Kasumi-1 (cell line): ENCODE data around the gene FAM181A.

Source experiments
- DNase-seq, 2 experiments: peaks; one replicate each; lab custom pipeline; 2025; lab: John Stamatoyannopoulos, UW

FAM181A gene

GRCh38 chr14:93926873-93927799 lies at the start of gene FAM181A:
Gene FAM181A, plus strand, starts transcription at chr14:93927344. Its CDS starts 942 bp downstream, at chr14:93928286.
- DNase-seq, result no peak

DNA sequence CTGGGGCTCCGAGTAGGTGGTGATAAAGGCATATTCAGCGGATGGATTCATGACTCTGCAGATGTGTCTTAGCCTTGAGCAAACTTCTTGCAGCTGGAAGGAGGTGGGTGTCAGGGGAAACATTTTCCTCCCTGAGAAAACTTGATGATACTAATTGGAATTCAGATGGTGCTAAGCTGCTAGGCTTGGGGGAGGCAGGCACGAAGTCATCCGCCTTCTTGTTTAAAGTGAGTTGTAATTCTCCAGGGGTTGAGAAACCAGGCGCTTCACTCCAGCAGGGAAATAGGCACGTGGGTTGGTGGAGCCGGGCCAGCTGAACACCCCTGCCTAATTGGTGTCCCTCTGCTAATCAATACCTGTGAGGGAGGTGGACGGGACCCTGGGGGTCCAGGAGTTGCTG lies 48.9 kb upstream of the FAM181A start:
- DNase-seq, result no peak

DNA sequence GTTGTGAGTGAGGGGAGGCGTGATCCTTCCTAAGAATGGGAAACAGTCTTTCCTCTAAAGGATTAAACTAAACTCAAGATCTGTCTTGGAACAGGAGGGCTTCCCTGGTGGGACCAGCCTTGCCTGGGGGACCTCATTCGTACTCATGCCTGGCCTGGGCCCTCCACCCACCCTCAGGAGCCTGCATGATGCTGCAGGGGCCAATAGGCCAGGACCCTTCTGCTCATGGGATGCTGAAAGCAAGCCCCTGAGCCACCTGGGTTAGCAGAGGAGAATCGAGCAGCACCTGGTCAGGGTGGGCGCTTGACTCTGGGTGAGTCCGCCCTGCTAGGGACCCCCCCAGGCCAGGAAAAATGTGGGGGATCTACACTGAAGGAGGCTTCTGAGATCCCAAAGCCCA lies 48.3 kb upstream of the FAM181A start:
- no peak for DNase-seq

GRCh38 chr14:93879362-93879983 lies 47.7 kb upstream of the FAM181A start:
- no peak for DNase-seq

DNA sequence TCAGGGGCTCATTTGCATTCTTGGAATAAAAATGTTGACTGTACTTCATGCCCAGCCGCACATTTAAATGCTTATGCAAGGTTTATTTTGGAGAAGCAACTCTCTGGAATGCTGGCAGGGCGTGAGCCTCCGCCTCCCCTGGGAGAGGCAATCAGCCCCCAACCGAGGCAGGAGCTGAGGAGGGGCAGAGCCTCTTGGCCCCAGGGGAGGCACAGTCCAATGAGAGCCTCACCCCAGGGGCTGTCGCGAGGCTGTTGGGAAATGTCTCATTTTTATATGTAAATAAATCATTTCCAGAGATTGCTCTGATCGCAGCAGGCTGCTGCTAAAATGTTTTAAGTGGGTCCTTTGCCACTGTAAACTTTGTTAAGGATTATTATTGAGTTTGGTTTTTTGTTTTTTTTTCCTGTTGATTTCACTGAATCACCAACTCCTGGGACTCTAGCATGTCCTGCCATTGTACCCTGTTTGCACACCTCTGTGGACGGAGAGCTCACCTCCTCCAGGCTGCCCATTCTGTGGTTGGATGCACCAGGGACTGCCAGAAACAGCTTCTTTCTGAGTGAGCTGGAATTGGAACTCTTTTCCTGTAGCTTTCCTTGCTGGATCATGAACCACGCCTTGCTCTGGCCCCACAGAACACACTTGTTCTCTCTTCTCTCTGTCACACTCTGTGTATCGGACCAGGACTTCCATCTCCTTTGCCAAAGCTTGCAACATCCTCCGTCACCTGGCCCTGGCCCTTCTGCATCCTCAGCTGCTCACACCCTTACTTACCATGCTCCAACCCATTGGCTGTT lies 46.9 kb upstream of the FAM181A start:
- no peak for DNase-seq

DNA sequence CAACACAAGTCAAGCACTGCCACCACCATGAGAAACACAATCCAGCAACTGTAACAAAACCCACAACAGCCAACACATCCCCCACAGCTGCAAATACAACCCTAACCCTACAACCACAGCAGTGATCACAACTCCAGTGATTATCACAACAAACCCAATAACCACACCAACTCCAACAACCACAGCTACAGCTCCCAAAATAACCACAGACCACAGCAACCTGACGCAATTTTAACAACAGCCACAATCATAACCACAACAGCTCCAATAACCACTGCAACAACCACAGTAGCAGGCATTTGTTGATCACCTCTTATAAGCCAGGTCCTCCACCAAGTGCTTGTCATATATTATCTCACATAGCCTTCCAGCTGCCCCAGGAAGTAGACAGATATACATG lies 42.2 kb upstream of the FAM181A start:
- DNase-seq, result no peak

GRCh38 chr14:93888995-93889394 lies 38.1 kb upstream of the FAM181A start:
- DNase-seq, result no peak

GRCh38 chr14:93889739-93890483 lies 37.2 kb upstream of the FAM181A start:
- no peak for DNase-seq

DNA sequence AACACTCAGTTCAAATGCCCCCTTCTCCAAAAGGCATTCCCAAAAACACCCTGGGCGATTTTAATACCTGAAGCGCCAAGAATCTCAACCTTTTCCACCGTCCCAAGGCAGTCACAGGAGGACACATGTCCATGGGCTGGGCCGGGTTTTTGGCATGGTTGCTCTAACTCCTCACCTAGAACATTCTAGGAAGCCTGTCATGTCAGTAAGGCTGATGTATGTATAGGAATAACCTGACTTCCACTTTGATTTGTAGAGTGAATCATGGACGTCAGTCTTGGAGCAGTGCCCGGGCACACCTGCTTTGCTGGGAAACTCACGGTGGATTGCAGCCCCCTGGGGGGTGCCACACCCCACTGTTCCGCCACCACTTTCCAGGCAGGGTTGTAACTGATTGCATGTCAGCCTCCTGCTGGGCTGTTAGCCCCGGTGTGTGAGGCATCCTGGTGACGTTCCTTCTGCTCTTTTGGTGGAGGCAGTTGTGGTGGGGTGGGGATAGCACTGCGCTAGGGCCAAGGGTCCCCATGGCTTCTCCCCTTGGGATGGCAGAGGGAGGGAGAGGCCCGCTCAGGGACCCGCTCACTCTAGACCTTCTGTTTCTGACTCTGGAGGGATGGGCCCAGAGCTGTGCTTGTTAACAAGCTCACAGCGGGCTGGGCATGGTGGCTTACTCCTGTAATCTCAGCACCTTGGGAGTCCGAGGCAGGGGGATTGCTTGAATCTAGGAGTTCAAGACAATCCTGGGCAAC lies 35.2 kb upstream of the FAM181A start:
- no peak for DNase-seq

GRCh38 chr14:93892505-93892839 lies 34.7 kb upstream of the FAM181A start:
- DNase-seq, result no peak

DNA sequence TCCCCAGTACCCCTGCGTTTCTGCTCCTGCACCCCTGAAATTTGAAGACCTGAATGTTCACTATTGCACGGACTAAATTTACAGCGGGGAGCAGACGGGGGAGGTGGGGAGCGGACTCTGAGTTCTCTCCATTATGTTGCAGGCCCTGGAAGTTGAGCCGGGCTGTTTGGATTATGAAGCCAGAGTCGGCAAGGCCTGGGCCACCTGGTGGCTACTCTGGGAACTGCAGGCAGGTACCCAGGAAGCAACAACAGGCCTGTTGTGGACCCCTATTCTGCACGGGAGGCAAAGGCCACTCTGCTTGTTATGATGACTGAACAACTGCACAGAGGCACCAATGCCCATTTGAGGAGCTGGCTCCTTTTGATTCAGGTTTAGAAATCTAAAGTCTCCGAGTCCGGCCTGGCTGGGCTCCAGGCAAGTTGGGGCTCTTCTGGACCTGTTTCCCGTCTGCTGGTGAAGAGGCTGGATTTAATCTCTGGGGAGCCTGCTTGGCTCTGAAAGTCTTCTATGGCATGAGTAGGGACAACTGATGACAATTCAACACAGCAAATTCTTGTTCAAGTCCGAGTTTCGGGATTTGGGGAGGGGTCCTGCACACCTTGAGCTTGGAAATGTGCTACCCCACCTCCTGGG lies 34.1 kb upstream of the FAM181A start:
- DNase-seq, result peak; percentile 27 to 33

GRCh38 chr14:93893661-93894261 lies 33.4 kb upstream of the FAM181A start:
- no peak for DNase-seq

GRCh38 chr14:93895023-93895604 lies 32.0 kb upstream of the FAM181A start:
- DNase-seq, result no peak

GRCh38 chr14:93897476-93897845 lies 29.7 kb upstream of the FAM181A start:
- no peak for DNase-seq

DNA sequence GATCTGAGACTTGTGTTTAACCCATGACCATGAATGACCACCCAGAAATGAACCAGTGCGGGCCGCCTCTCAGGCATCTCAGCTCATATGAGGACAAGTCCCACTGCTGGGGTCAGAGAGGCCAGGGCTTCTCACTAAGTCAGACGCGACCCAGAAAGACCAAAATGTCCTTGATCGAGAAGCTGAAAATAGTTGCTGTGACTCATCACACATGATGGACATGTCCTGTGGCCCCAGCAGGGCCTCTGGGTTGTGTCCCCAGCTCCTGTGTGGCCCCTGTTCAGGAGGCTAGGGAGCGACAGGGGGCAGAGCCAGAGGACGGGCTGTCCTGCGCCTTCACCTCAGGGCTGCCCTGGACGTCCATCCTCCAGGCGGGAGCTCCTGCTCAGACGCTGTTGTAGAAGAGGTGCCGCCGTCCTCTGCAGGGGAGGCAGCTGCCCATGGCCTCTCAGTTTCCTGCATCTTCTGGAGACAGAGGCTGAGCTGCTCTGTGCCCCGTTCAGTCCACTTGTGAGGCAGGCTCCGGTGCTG lies 29.0 kb upstream of the FAM181A start:
- DNase-seq, result no peak

DNA sequence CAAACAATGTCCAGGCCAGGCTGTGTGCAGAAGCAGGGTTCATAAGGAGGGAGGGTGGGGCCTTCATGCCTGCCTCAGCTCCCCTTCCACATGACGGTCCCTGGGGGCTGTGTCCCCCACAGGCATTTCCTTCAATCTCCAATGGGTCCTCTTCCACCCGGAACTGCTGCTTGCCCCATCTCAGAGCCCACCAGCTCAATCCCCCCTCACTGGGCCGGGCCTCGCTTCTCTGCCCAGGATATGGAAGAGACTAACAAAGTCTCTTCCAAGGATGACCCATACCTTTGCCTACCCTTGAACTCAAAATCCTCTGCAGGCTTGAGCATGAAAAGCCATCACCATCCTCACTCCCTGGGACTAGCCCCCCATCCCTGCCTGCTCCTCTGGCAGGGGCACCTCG lies 28.4 kb upstream of the FAM181A start:
- DNase-seq, result no peak

DNA sequence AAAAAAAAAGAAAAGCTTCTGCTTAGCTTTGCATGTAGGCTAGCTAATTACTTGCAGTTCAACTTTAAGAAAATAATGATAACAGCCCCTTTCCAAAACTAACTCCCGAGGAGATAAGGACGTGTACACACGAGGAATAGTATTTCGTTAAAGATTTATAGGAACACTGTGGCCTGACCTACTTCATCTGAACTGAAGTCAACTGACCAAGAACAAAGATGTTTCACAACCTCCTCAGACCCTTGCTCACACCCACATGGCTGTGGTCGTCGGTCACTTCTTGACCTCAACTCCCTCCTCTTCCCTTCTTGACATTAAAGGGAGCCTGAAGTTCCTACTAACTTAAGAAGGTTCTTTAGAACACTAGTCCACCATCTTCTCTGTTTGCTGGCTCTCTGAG lies 25.3 kb upstream of the FAM181A start:
- no peak for DNase-seq

DNA sequence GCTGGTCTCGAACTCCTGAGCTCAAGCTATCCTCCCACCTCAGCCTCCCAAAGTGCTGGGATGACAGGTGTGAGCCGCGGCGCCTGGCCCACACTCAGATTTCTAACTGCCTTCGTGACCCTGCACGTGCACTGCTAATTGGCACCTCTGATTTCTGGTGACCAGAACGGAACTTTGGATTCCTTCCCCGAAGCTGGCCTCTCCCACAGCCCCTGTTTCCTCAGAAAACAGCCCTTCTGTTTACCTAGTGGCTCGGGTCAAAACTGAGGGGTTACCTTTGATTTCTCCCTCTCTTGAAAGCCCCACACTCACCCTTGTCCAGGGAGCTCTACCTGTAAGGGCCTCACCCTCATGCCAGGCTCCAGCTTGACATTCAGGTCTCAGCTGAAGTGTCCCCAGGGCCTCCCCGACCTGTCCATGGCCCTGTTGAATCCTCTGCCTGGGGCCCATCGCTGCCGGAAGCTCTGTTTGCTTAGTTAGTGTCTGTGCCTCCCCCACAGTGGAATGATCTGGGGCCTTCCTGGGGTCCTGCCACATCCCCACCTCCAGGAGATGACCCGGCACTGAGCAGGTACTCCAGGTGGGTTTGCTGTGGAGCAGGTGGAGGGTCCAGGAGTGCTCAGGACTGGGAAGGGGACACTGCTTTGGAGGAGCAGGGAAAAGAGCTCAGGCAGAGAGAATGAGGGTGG lies 24.4 kb upstream of the FAM181A start:
- no peak for DNase-seq
